OCI-LY7 (cell line): ENCODE results near the gene ISLR. TPM values are rescaled to one million over a fixed set of nuclear protein-coding genes. Genes with fewer than 3 reads are reported as not detected.

Experiments used
- BruUV-seq: library from RNA; stranded (reverse); fragments of 400-500 nt; replicated peaks from 2 replicates; lab custom pipeline; 2021; lab: Mats Ljungman, UMichigan
- CTCF ChIA-PET: fragments of 300-600 bp; sonication (Branson Sonifier 250); formaldehyde crosslinking; loops from one replicate; lab custom pipeline; 2022; ENCODE audit warnings: antibody characterized with exemption; ENCODE audit not compliant: unreplicated experiment; lab: Charles Lee
- POLR2A ChIA-PET: fragments of 300-600 bp; sonication (Branson Sonifier 250); formaldehyde crosslinking; loops from one replicate; lab custom pipeline; 2022; ENCODE audit warnings: antibody characterized with exemption; lab: Charles Lee
- DNase-seq: peaks from one replicate; pipeline ENCODE4 v3.0.0-alpha.2; 2015; ENCODE audit warnings: low spot score
- H2AFZ ChIP-seq: fragments of 200-600 bp; sonication (generic), shearing (Covaris generic); 2 replicates; pipeline ENCODE4 v1.6.1; 2014; ENCODE audit warnings: mild to moderate bottlenecking, antibody characterized with exemption, low read length, moderate library complexity
- H3K27ac ChIP-seq: fragments of 200-600 bp; sonication (generic); 2 replicates; pipeline ENCODE4 v1.5.1; 2014; ENCODE audit warnings: mixed run types, low read depth, mild to moderate bottlenecking, moderate library complexity, low read length, inconsistent platforms; ENCODE audit not compliant: poor library complexity, severe bottlenecking
- H3K36me3 ChIP-seq: fragments of 200-600 bp; sonication (generic); 2 replicates; pipeline ENCODE4 v1.6.1; 2014; ENCODE audit warnings: mild to moderate bottlenecking, antibody characterized with exemption, low read length, moderate library complexity, mixed read lengths; ENCODE audit not compliant: insufficient read depth
- H3K4me1 ChIP-seq: fragments of 200-600 bp; sonication (generic); 2 replicates; pipeline ENCODE4 v1.5.1; 2014; ENCODE audit warnings: mild to moderate bottlenecking, low read length; ENCODE audit not compliant: insufficient read depth, poor library complexity, severe bottlenecking
- H3K4me2 ChIP-seq: fragments of 200-600 bp; sonication (generic); 2 replicates; pipeline ENCODE4 v1.6.1; 2014; ENCODE audit warnings: mild to moderate bottlenecking, low read length
- H3K4me3 ChIP-seq: fragments of 200-600 bp; sonication (generic); 2 replicates; pipeline ENCODE4 v1.5.1; 2014; ENCODE audit warnings: mild to moderate bottlenecking, low read depth, low read length; ENCODE audit not compliant: poor library complexity, severe bottlenecking
- H3K79me2 ChIP-seq: fragments of 200-600 bp; sonication (generic); 2 replicates; pipeline ENCODE4 v1.6.1; 2016; ENCODE audit warnings: low read depth, mild to moderate bottlenecking, low read length, moderate library complexity, mixed read lengths; ENCODE audit not compliant: insufficient read depth
- H3K9me2 ChIP-seq: fragments of 200-600 bp; sonication (generic); 2 replicates; pipeline ENCODE4 v1.6.1; 2016; ENCODE audit warnings: mild to moderate bottlenecking, low read length, mixed read lengths; ENCODE audit not compliant: insufficient read depth
- H3K9me3 ChIP-seq: fragments of 200-600 bp; sonication (generic); 2 replicates; pipeline ENCODE4 v1.6.1; 2014; ENCODE audit warnings: mild to moderate bottlenecking, mixed run types, low read length, mixed read lengths
- H4K20me1 ChIP-seq: fragments of 200-600 bp; sonication (generic); 2 replicates; pipeline ENCODE4 v1.6.1; 2014; ENCODE audit warnings: mild to moderate bottlenecking, antibody characterized with exemption, low read length, moderate library complexity, mixed read lengths; ENCODE audit not compliant: insufficient read depth
- CTCF ChIP-seq: fragments of 200-600 bp; sonication (generic); conservative IDR thresholded peaks from 2 replicates; pipeline ENCODE4 v1.5.1; 2014; ENCODE audit warnings: mild to moderate bottlenecking, antibody characterized with exemption, low read length, moderate library complexity, mixed read lengths
- EZH2phosphoT487 ChIP-seq: fragments of 200-600 bp; sonication (generic); IDR thresholded peaks from 2 replicates; pipeline ENCODE4 v1.6.1; 2018; ENCODE audit warnings: low read depth, borderline replicate concordance, mild to moderate bottlenecking, mixed run types, antibody characterized with exemption, low read length, moderate library complexity, mixed read lengths
- intact Hi-C: fragments of 100-400 bp; cut with micrococcal nuclease; formaldehyde crosslinking; loops from one replicate; pipeline ENCODE4 v1.10.0; 2022; ENCODE audit not compliant: unreplicated experiment
- total RNA-seq, 2 experiments: library from RNA; depleted of rRNA in 1 of 2; stranded (reverse); fragments of >200 nt in 1 of 2; shearing (Covaris generic) in 1 of 2; gene quantifications; 2 replicates each; pipeline ENCODE4 v1.2.3, GENCODE V29; 2014 to 2022

Gene ISLR
- total RNA-seq, 2 experiments from 2014 or later: not detected

- Histone ChIP-seq H3K9me2 (no peaks in the 10 kb centered on the region), H3K79me2 (no peaks in the 10 kb centered on the region), H3K4me2 (no peak overlapping the region), H3K27ac (no peak overlapping the region), H3K4me3 (no peak overlapping the region), H3K4me1 (no peaks in the 10 kb centered on the region), H2AFZ (no peak overlapping the region), H3K9me3 (no peaks in the 10 kb centered on the region), H4K20me1 (no peaks in the 10 kb centered on the region), H3K36me3 (no peaks in the 10 kb centered on the region)
- no peak for TF ChIP-seq CTCF
- TF ChIP-seq EZH2phosphoT487: no peak
- intact Hi-C loops: no loop called here
- BruUV-seq: no TSS peak
- CTCF ChIA-PET: no interaction called here
- POLR2A ChIA-PET: no interaction called here
- no peak for DNase-seq
Measured at GRCh38 chr15:74200871-74201419, 27.4 kb downstream of the ISLR start.

GRCh38 chr15:74201710-74202420 lies 28.4 kb downstream of the ISLR start:
- TF ChIP-seq CTCF: no peak
- TF ChIP-seq EZH2phosphoT487: no peak
- H3K27ac ChIP-seq: no peak overlapping the region
- H2AFZ ChIP-seq: no peak overlapping the region
- BruUV-seq: no TSS peak
- no peaks in the 10 kb centered on the region for H3K79me2 ChIP-seq
- CTCF ChIA-PET: no interaction called here
- H3K4me2 ChIP-seq: no peak overlapping the region
- no peaks in the 10 kb centered on the region for H3K36me3 ChIP-seq
- no peak for DNase-seq
- no peaks in the 10 kb centered on the region for H3K9me3 ChIP-seq
- no peaks in the 10 kb centered on the region for H3K9me2 ChIP-seq
- intact Hi-C loops: no loop called here
- no peak overlapping the region for H3K4me3 ChIP-seq
- H3K4me1 ChIP-seq: no peaks in the 10 kb centered on the region
- POLR2A ChIA-PET: no interaction called here
- no peaks in the 10 kb centered on the region for H4K20me1 ChIP-seq
